Measurements from ENCODE around the gene HMCN2. TPM values are rescaled to one million over a fixed set of nuclear protein-coding genes. Genes with fewer than 3 reads are reported as not detected.

HMCN2 gene
- total RNA-seq, 2 experiments from 2014 or later, result not detected

GRCh38 chr9:130373679-130374325 is 108.2 kb downstream of the HMCN2 start:
- Mint-ChIP-seq H3K4me3 (no peak overlapping the region), H3K36me3 (ENCODE audit: low read depth) (no peaks in the 10 kb centered on the region), H3K4me1 (no peaks in the 10 kb centered on the region), H3K27me3 (no peaks in the 10 kb centered on the region), H3K27ac (no peak overlapping the region), H3K9me3 (no peaks in the 10 kb centered on the region)
- DNase-seq, result no peak
- ChIA-PET POLR2A (no interaction called here), CTCF (no interaction called here)

- H3K36me3 Mint-ChIP-seq (ENCODE audit: low read depth), result no peaks in the 10 kb centered on the region
- no peak overlapping the region for H3K27ac Mint-ChIP-seq
- no peak overlapping the region for H3K4me3 Mint-ChIP-seq
- ChIA-PET CTCF (no interaction called here), POLR2A (no interaction called here)
- no peaks in the 10 kb centered on the region for H3K4me1 Mint-ChIP-seq
- H3K9me3 Mint-ChIP-seq, result no peaks in the 10 kb centered on the region
- H3K27me3 Mint-ChIP-seq, result no peaks in the 10 kb centered on the region
- no peak for DNase-seq
Measured at GRCh38 chr9:130377612-130378011, 112.1 kb downstream of the HMCN2 start.

- ChIA-PET CTCF (no interaction called here), POLR2A (no interaction called here)
- Mint-ChIP-seq H3K27me3 (no peaks in the 10 kb centered on the region), H3K4me3 (no peak overlapping the region), H3K9me3 (no peaks in the 10 kb centered on the region), H3K4me1 (no peaks in the 10 kb centered on the region), H3K27ac (no peak overlapping the region), H3K36me3 (ENCODE audit: low read depth) (no peaks in the 10 kb centered on the region)
- DNase-seq, result no peak
Measured at GRCh38 chr9:130378875-130379648, 113.5 kb downstream of the HMCN2 start.

- CTCF ChIA-PET, result no interaction called here
- H3K4me1 Mint-ChIP-seq, result no peaks in the 10 kb centered on the region
Measured at GRCh38 chr9:130379649-130379970, 114.0 kb downstream of the HMCN2 start.

GRCh38 chr9:130380920-130381469 is 115.4 kb downstream of the HMCN2 start:
- ChIA-PET POLR2A (no interaction called here), CTCF (no interaction called here)
- Mint-ChIP-seq H3K36me3 (ENCODE audit: low read depth) (no peaks in the 10 kb centered on the region), H3K27ac (no peak overlapping the region), H3K4me3 (no peak overlapping the region), H3K9me3 (no peaks in the 10 kb centered on the region), H3K27me3 (no peaks in the 10 kb centered on the region), H3K4me1 (no peaks in the 10 kb centered on the region)
- no peak for DNase-seq

More at GRCh38 chr9:130379649-130379970, 114.0 kb downstream of the HMCN2 start:
- Mint-ChIP-seq H3K36me3 (ENCODE audit: low read depth) (no peaks in the 10 kb centered on the region), H3K9me3 (no peaks in the 10 kb centered on the region), H3K27ac (no peak overlapping the region), H3K27me3 (no peaks in the 10 kb centered on the region), H3K4me3 (no peak overlapping the region)
- DNase-seq, result no peak
- POLR2A ChIA-PET, result no interaction called here

GRCh38 chr9:130381660-130382059 is 116.1 kb downstream of the HMCN2 start:
- Mint-ChIP-seq H3K9me3 (no peaks in the 10 kb centered on the region), H3K4me1 (no peaks in the 10 kb centered on the region), H3K27ac (no peak overlapping the region), H3K36me3 (ENCODE audit: low read depth) (no peaks in the 10 kb centered on the region), H3K27me3 (no peaks in the 10 kb centered on the region), H3K4me3 (no peak overlapping the region)
- CTCF ChIA-PET, result no interaction called here
- POLR2A ChIA-PET, result no interaction called here
- no peak for DNase-seq

- no peaks in the 10 kb centered on the region for H3K9me3 Mint-ChIP-seq
- CTCF ChIA-PET, result interaction anchor here (0.6 kb wide), 1 partner anchor 56 kb away, joined by 3 read pairs; no protein-coding TSS in a partner anchor
- POLR2A ChIA-PET, result no interaction called here
Measured at GRCh38 chr9:130382096-130382495, 116.5 kb downstream of the HMCN2 start.

GRCh38 chr9:130382636-130383349 is 117.2 kb downstream of the HMCN2 start:
- H3K27ac Mint-ChIP-seq, result no peak overlapping the region
- no peak overlapping the region for H3K4me3 Mint-ChIP-seq
- H3K36me3 Mint-ChIP-seq (ENCODE audit: low read depth), result no peaks in the 10 kb centered on the region
- no peaks in the 10 kb centered on the region for H3K27me3 Mint-ChIP-seq
- no peak for DNase-seq
- no peaks in the 10 kb centered on the region for H3K4me1 Mint-ChIP-seq
- H3K9me3 Mint-ChIP-seq, result no peaks in the 10 kb centered on the region
- CTCF ChIA-PET, result interaction anchor here (0.6 kb wide), 1 partner anchor 55 kb away, joined by 3 read pairs; no protein-coding TSS in a partner anchor
- POLR2A ChIA-PET, result no interaction called here

More at GRCh38 chr9:130382096-130382495, 116.5 kb downstream of the HMCN2 start:
- no peaks in the 10 kb centered on the region for H3K27me3 Mint-ChIP-seq
- H3K27ac Mint-ChIP-seq, result no peak overlapping the region
- no peak overlapping the region for H3K4me3 Mint-ChIP-seq
- H3K4me1 Mint-ChIP-seq, result no peaks in the 10 kb centered on the region
- H3K36me3 Mint-ChIP-seq (ENCODE audit: low read depth), result no peaks in the 10 kb centered on the region
- no peak for DNase-seq

GRCh38 chr9:130383350-130383715 is 117.8 kb downstream of the HMCN2 start:
- no peaks in the 10 kb centered on the region for H3K27me3 Mint-ChIP-seq
- H3K36me3 Mint-ChIP-seq (ENCODE audit: low read depth), result no peaks in the 10 kb centered on the region
- no peak overlapping the region for H3K27ac Mint-ChIP-seq
- CTCF ChIA-PET, result no interaction called here
- no peaks in the 10 kb centered on the region for H3K9me3 Mint-ChIP-seq
- POLR2A ChIA-PET, result no interaction called here
- DNase-seq, result no peak
- H3K4me1 Mint-ChIP-seq, result no peaks in the 10 kb centered on the region
- no peak overlapping the region for H3K4me3 Mint-ChIP-seq

GRCh38 chr9:130383979-130384676 is 118.6 kb downstream of the HMCN2 start:
- CTCF ChIA-PET, result no interaction called here
- POLR2A ChIA-PET, result no interaction called here
- no peak for DNase-seq
- no peaks in the 10 kb centered on the region for H3K9me3 Mint-ChIP-seq
- H3K36me3 Mint-ChIP-seq (ENCODE audit: low read depth), result no peaks in the 10 kb centered on the region
- no peak overlapping the region for H3K4me3 Mint-ChIP-seq
- no peak overlapping the region for H3K27ac Mint-ChIP-seq
- H3K27me3 Mint-ChIP-seq, result no peaks in the 10 kb centered on the region
- no peaks in the 10 kb centered on the region for H3K4me1 Mint-ChIP-seq

GRCh38 chr9:130385257-130385656 is 119.7 kb downstream of the HMCN2 start:
- H3K36me3 Mint-ChIP-seq (ENCODE audit: low read depth), result no peaks in the 10 kb centered on the region
- POLR2A ChIA-PET, result no interaction called here
- CTCF ChIA-PET, result no interaction called here
- H3K4me1 Mint-ChIP-seq, result no peaks in the 10 kb centered on the region
- no peaks in the 10 kb centered on the region for H3K9me3 Mint-ChIP-seq
- H3K4me3 Mint-ChIP-seq, result no peak overlapping the region
- no peak for DNase-seq
- H3K27me3 Mint-ChIP-seq, result no peaks in the 10 kb centered on the region
- no peak overlapping the region for H3K27ac Mint-ChIP-seq

GRCh38 chr9:130387398-130387797 is 121.8 kb downstream of the HMCN2 start:
- POLR2A ChIA-PET, result no interaction called here
- H3K36me3 Mint-ChIP-seq (ENCODE audit: low read depth), result no peaks in the 10 kb centered on the region
- no peak overlapping the region for H3K4me3 Mint-ChIP-seq

GRCh38 chr9:130387905-130388304 is 122.3 kb downstream of the HMCN2 start:
- H3K9me3 Mint-ChIP-seq, result no peaks in the 10 kb centered on the region
- CTCF ChIA-PET, result no interaction called here
- no peaks in the 10 kb centered on the region for H3K4me1 Mint-ChIP-seq
- no peak overlapping the region for H3K27ac Mint-ChIP-seq
- POLR2A ChIA-PET, result no interaction called here
- DNase-seq, result no peak
- no peak overlapping the region for H3K4me3 Mint-ChIP-seq
- H3K27me3 Mint-ChIP-seq, result no peaks in the 10 kb centered on the region
- no peaks in the 10 kb centered on the region for H3K36me3 Mint-ChIP-seq (ENCODE audit: low read depth)

More at GRCh38 chr9:130387398-130387797, 121.8 kb downstream of the HMCN2 start:
- CTCF ChIA-PET, result no interaction called here
- no peaks in the 10 kb centered on the region for H3K9me3 Mint-ChIP-seq
- H3K27ac Mint-ChIP-seq, result no peak overlapping the region
- no peaks in the 10 kb centered on the region for H3K27me3 Mint-ChIP-seq
- no peak for DNase-seq
- H3K4me1 Mint-ChIP-seq, result no peaks in the 10 kb centered on the region

All from activated CD4-positive, alpha-beta T cell treated with anti-CD3 and anti-CD28 coated beads, Interleukin-2, amount 10 ng/mL, durations not matched to agents 7 days and 5 days (primary cell).